ENCODE data around the gene WASHC1. TPM values are rescaled to one million over a fixed set of nuclear protein-coding genes. Genes with fewer than 3 reads are reported as not detected.

WASHC1 gene
- total RNA-seq, 2 experiments from 2014 or later, result 17.0 to 20.2 TPM

Other genes starting within 250 kb of the WASHC1 start
- gene FOXD4, start 89.0 kb upstream of the WASHC1 start, total RNA-seq (2014; rRNA removed; shearing (Covaris generic)), result 2.5 and 2.8 TPM in 2 replicates
- gene FOXD4, start 89.0 kb upstream of the WASHC1 start, total RNA-seq (2022), result 2.2 and 2.3 TPM in 2 replicates
- 48.8 and 49.4 TPM in 2 replicates for gene ZNG1A, start 149.6 kb upstream of the WASHC1 start, total RNA-seq (2014; rRNA removed; shearing (Covaris generic))
- 73.6 and 74.5 TPM in 2 replicates for gene ZNG1A, start 149.6 kb upstream of the WASHC1 start, total RNA-seq (2022)
- gene DOCK8, start 185.4 kb upstream of the WASHC1 start, total RNA-seq (2014; rRNA removed; shearing (Covaris generic)), result 59.0 and 63.7 TPM in 2 replicates
- 145 TPM in 2 replicates for gene DOCK8, start 185.4 kb upstream of the WASHC1 start, total RNA-seq (2022)